Pons (tissue), 1 donor: ENCODE data around the gene CKM.
"Not testable (repeated sequence)": the region's sequence is repeated elsewhere in the genome, so short reads cannot be mapped to it uniquely, and the experiment has no call there.

Experiments used
- DNase-seq: peaks from one replicate; pipeline ENCODE4 v3.0.0-alpha.2; 2016; ENCODE audit warnings: low spot score

The CKM gene

GRCh38 chr19:45349126-45349415 is 26.4 kb upstream of the CKM start:
- no peak for DNase-seq

GRCh38 chr19:45348367-45349125 is 25.9 kb upstream of the CKM start:
- DNase-seq: no peak

GRCh38 chr19:45347570-45348366 is 25.1 kb upstream of the CKM start:
- no peak for DNase-seq

- no peak for DNase-seq
Measured at GRCh38 chr19:45346449-45346848, 23.8 kb upstream of the CKM start.

GRCh38 chr19:45345506-45345860 is 22.8 kb upstream of the CKM start:
- DNase-seq: no peak

GRCh38 chr19:45344621-45345505 is 22.2 kb upstream of the CKM start:
- DNase-seq: no peak

- no peak for DNase-seq
Measured at GRCh38 chr19:45342911-45343310, 20.2 kb upstream of the CKM start.

GRCh38 chr19:45340899-45341453 is 18.3 kb upstream of the CKM start:
- DNase-seq: no peak

GRCh38 chr19:45340232-45340898 is 17.7 kb upstream of the CKM start, which contains the start of gene KLC3:
TSS of gene KLC3 (plus strand) at chr19:45340750. CDS start at chr19:45345542, 4,792 bp downstream.
- DNase-seq: no peak

GRCh38 chr19:45339629-45340028 is 17.0 kb upstream of the CKM start:
- no peak for DNase-seq

- no peak for DNase-seq
Measured at GRCh38 chr19:45336696-45337251, 14.1 kb upstream of the CKM start.

GRCh38 chr19:45334881-45335280 is 12.2 kb upstream of the CKM start:
- not testable (repeated sequence) for DNase-seq

GRCh38 chr19:45333609-45334303 is 11.1 kb upstream of the CKM start:
- no peak for DNase-seq

GRCh38 chr19:45331411-45331810 is 8.7 kb upstream of the CKM start:
- DNase-seq: no peak

- no peak for DNase-seq
Measured at GRCh38 chr19:45327404-45328143, 4.9 kb upstream of the CKM start.

- no peak for DNase-seq
Measured at GRCh38 chr19:45324349-45324907, 1.8 kb upstream of the CKM start.

- no peak for DNase-seq
Measured at GRCh38 chr19:45323671-45324081, 1.0 kb upstream of the CKM start.

- no peak for DNase-seq
Measured at GRCh38 chr19:45322311-45322710, 364 bp downstream of the CKM start.

- DNase-seq: no peak
Measured at GRCh38 chr19:45321848-45322247, 827 bp downstream of the CKM start.
